Esophagus squamous epithelium (tissue), 4 donors: ENCODE measurements around the gene ZZZ3.

Source experiments
- CTCF ChIP-seq, 6 experiments: fragments of 450-650 bp in 4 of 6; fragments of 200-600 bp in 2 of 6; sonication (generic) in 2 of 6; IDR thresholded peaks; one replicate each; pipeline ENCODE4 v1.5.1; 2016 to 2019; ENCODE audit warnings: antibody characterized with exemption in 6 of 6, mild to moderate bottlenecking in 4 of 6, moderate library complexity in 4 of 6
- POLR2A ChIP-seq, 4 donors: fragments of 450-650 bp; IDR thresholded peaks; one replicate each; pipeline ENCODE4 v1.6.1; 2017; ENCODE audit warnings: antibody characterized with exemption in 4 of 4, mild to moderate bottlenecking in 4 of 4, moderate library complexity in 3 of 4

GRCh38 chr1:77725706-77726105 lies 43.2 kb upstream of the ZZZ3 start:
- TF ChIP-seq CTCF (IDR thresholded peaks at IDR 0.05) (no peak), POLR2A (IDR thresholded peaks at IDR 0.05) (no peak)
